ENCODE results near the gene STK32C.

Gene STK32C

GRCh38 chr10:132242103-132242840, 65.5 kb downstream of the STK32C start:
- no peak for DNase-seq

- DNase-seq, result no peak
These were observed 66.3 kb downstream of the STK32C start for GRCh38 chr10:132241496-132241895.

- no peak for DNase-seq
These were observed 66.7 kb downstream of the STK32C start for GRCh38 chr10:132241086-132241485.

- DNase-seq, result no peak
These were observed 67.2 kb downstream of the STK32C start for GRCh38 chr10:132240581-132240980.

GRCh38 chr10:132240156-132240555, 67.6 kb downstream of the STK32C start:
- DNase-seq, result no peak

- no peak for DNase-seq
These were observed 68.4 kb downstream of the STK32C start for GRCh38 chr10:132239126-132240031.

- DNase-seq, result no peak
These were observed 69.2 kb downstream of the STK32C start for GRCh38 chr10:132238371-132239125.

- no peak for DNase-seq
These were observed 69.9 kb downstream of the STK32C start for GRCh38 chr10:132237871-132238270.

GRCh38 chr10:132237396-132237795, 70.4 kb downstream of the STK32C start:
- no peak for DNase-seq

- DNase-seq, result no peak
These were observed 70.9 kb downstream of the STK32C start for GRCh38 chr10:132236881-132237280.

- no peak for DNase-seq
These were observed 71.6 kb downstream of the STK32C start for GRCh38 chr10:132236161-132236560.

- no peak for DNase-seq
These were observed 72.9 kb downstream of the STK32C start for GRCh38 chr10:132234860-132235259.

GRCh38 chr10:132233501-132234085, 74.2 kb downstream of the STK32C start:
- no peak for DNase-seq

- no peak for DNase-seq
These were observed 74.8 kb downstream of the STK32C start for GRCh38 chr10:132232981-132233380.

- DNase-seq, result no peak
These were observed 75.5 kb downstream of the STK32C start for GRCh38 chr10:132232023-132232951.

- DNase-seq, result no peak
These were observed 76.1 kb downstream of the STK32C start for GRCh38 chr10:132231656-132232022.

GRCh38 chr10:132230557-132231210, 77.1 kb downstream of the STK32C start:
- DNase-seq, result no peak

GRCh38 chr10:132229834-132230556, 77.8 kb downstream of the STK32C start:
- DNase-seq, result no peak

GRCh38 chr10:132229096-132229495, 78.7 kb downstream of the STK32C start:
- DNase-seq, result no peak

GRCh38 chr10:132228616-132229015, 79.1 kb downstream of the STK32C start:
- DNase-seq, result no peak

All from NCI-H1694 (cell line).